ENCODE results near the gene TMEM253. TPM values are rescaled to one million over a fixed set of nuclear protein-coding genes. Genes with fewer than 3 reads are reported as not detected.

Gene TMEM253
- total and polyA plus RNA-seq, 4 donors = 0.14 to 0.25 (median 0.19) TPM; not detected in 1

DNA sequence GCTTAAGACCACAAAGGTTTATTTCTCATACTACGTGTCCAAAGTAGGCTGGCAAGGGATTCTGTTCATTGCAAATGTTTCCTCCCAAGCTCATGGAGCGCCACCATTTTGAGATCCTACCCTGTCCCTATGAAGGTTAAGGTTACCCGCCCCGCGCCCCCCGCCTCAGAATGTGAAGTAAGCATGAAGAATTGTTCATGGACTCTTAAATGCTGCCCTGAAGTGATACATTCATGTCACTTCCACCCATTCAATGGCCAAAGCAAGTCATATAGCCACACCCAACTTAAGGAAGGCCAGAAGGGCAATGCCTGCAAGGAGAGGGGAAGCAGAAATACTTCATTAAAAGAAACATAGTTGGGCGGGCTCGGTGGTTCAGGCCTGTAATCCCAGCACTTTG, 4.2 kb downstream of the TMEM253 start:
- TF ChIP-seq YY1 (IDR thresholded peaks at IDR 0.05) (no peak), SP1 (IDR thresholded peaks at IDR 0.05) (no peak), FOXA1 (IDR thresholded peaks at IDR 0.05) (no peak), RXRA (IDR thresholded peaks at IDR 0.05) (no peak), HNF4G (IDR thresholded peaks at IDR 0.05) (no peak), FOXA2 (IDR thresholded peaks at IDR 0.05) (no peak)
- TF ChIP-seq, protein P1, sequence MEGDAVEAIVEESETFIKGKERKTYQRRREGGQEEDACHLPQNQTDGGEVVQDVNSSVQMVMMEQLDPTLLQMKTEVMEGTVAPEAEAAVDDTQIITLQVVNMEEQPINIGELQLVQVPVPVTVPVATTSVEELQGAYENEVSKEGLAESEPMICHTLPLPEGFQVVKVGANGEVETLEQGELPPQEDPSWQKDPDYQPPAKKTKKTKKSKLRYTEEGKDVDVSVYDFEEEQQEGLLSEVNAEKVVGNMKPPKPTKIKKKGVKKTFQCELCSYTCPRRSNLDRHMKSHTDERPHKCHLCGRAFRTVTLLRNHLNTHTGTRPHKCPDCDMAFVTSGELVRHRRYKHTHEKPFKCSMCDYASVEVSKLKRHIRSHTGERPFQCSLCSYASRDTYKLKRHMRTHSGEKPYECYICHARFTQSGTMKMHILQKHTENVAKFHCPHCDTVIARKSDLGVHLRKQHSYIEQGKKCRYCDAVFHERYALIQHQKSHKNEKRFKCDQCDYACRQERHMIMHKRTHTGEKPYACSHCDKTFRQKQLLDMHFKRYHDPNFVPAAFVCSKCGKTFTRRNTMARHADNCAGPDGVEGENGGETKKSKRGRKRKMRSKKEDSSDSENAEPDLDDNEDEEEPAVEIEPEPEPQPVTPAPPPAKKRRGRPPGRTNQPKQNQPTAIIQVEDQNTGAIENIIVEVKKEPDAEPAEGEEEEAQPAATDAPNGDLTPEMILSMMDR (IDR thresholded peaks at IDR 0.05; ENCODE audit: low read depth, low read length, missing input control) = no peak
- TF ChIP-seq, protein P2, sequence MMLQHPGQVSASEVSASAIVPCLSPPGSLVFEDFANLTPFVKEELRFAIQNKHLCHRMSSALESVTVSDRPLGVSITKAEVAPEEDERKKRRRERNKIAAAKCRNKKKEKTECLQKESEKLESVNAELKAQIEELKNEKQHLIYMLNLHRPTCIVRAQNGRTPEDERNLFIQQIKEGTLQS (IDR thresholded peaks at IDR 0.05) = no peak
- TF ChIP-seq, protein P3, sequence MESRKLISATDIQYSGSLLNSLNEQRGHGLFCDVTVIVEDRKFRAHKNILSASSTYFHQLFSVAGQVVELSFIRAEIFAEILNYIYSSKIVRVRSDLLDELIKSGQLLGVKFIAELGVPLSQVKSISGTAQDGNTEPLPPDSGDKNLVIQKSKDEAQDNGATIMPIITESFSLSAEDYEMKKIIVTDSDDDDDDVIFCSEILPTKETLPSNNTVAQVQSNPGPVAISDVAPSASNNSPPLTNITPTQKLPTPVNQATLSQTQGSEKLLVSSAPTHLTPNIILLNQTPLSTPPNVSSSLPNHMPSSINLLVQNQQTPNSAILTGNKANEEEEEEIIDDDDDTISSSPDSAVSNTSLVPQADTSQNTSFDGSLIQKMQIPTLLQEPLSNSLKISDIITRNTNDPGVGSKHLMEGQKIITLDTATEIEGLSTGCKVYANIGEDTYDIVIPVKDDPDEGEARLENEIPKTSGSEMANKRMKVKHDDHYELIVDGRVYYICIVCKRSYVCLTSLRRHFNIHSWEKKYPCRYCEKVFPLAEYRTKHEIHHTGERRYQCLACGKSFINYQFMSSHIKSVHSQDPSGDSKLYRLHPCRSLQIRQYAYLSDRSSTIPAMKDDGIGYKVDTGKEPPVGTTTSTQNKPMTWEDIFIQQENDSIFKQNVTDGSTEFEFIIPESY (IDR thresholded peaks at IDR 0.05) = no peak
- TF ChIP-seq, protein P4, sequence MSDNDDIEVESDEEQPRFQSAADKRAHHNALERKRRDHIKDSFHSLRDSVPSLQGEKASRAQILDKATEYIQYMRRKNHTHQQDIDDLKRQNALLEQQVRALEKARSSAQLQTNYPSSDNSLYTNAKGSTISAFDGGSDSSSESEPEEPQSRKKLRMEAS (IDR thresholded peaks at IDR 0.05) = no peak
- TF ChIP-seq, protein P5, sequence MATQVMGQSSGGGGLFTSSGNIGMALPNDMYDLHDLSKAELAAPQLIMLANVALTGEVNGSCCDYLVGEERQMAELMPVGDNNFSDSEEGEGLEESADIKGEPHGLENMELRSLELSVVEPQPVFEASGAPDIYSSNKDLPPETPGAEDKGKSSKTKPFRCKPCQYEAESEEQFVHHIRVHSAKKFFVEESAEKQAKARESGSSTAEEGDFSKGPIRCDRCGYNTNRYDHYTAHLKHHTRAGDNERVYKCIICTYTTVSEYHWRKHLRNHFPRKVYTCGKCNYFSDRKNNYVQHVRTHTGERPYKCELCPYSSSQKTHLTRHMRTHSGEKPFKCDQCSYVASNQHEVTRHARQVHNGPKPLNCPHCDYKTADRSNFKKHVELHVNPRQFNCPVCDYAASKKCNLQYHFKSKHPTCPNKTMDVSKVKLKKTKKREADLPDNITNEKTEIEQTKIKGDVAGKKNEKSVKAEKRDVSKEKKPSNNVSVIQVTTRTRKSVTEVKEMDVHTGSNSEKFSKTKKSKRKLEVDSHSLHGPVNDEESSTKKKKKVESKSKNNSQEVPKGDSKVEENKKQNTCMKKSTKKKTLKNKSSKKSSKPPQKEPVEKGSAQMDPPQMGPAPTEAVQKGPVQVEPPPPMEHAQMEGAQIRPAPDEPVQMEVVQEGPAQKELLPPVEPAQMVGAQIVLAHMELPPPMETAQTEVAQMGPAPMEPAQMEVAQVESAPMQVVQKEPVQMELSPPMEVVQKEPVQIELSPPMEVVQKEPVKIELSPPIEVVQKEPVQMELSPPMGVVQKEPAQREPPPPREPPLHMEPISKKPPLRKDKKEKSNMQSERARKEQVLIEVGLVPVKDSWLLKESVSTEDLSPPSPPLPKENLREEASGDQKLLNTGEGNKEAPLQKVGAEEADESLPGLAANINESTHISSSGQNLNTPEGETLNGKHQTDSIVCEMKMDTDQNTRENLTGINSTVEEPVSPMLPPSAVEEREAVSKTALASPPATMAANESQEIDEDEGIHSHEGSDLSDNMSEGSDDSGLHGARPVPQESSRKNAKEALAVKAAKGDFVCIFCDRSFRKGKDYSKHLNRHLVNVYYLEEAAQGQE (IDR thresholded peaks at IDR 0.05) = no peak
- Histone ChIP-seq H3K9me3 (ENCODE audit: control insufficient read depth in 4 of 4, low read length in 3 of 4) (no peaks in the 10 kb centered on the region), H3K36me3 (ENCODE audit: control insufficient read depth in 4 of 4, insufficient read depth in 3 of 4, low read depth in 1 of 4, low read length in 3 of 4) (no peaks in the 10 kb centered on the region), H3K9ac (ENCODE audit: low read depth in 1 of 2, low read length in 2 of 2) (peak overlapping the region; percentile 75 to 80), H3K27ac (ENCODE audit: low read depth in 1 of 2, low read length in 2 of 2) (peak overlapping the region; percentile 94 to 97), H3K27me3 (ENCODE audit: control insufficient read depth in 4 of 4, insufficient read depth in 4 of 4, low read length in 3 of 4) (no peaks in the 10 kb centered on the region), H3K4me1 (ENCODE audit: control insufficient read depth in 4 of 4, insufficient read depth in 4 of 4, low read length in 3 of 4) (peaks cover 7 to 48% (median 41%) of the 10 kb centered on the region in 4 donors), H3K4me3 (ENCODE audit: low read depth in 1 of 3, low read length in 3 of 3) (no peak overlapping the region)
- WGBS = 82% methylated on average over 8 of the region's 8 CpGs
- no peak for DNase-seq (ENCODE audit: low spot score)

DNA sequence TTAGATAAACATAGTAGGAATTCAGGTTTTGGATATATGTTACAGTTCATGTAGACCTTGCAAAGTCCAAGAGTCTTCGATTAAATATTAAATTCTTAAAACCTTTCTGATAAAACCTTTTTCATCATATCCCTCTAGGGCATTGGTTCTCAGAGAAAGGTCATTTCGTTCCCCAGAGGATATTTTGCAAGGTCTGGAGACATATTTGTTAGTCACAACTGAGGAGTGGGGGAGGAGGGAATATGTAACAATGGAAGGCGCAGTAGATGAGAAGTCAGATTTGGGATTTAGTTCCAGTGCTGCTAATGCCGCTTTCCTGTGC, 5.3 kb downstream of the TMEM253 start:
- peaks cover 7 to 48% (median 41%) of the 10 kb centered on the region in 4 donors for H3K4me1 ChIP-seq (ENCODE audit: control insufficient read depth in 4 of 4, insufficient read depth in 4 of 4, low read length in 3 of 4)
- no peak for TF ChIP-seq RAD21 (IDR thresholded peaks at IDR 0.05)
- TF ChIP-seq, protein P5 (IDR thresholded peaks at IDR 0.05) = peak; percentile 5
- H3K4me3 ChIP-seq (ENCODE audit: low read depth in 1 of 3, low read length in 3 of 3) = no peak overlapping the region
- H3K27me3 ChIP-seq (ENCODE audit: control insufficient read depth in 4 of 4, insufficient read depth in 4 of 4, low read length in 3 of 4) = no peaks in the 10 kb centered on the region
- peak overlapping the region; percentile 63 to 79 for H3K27ac ChIP-seq (ENCODE audit: low read depth in 1 of 2, low read length in 2 of 2)
- no peak for DNase-seq (ENCODE audit: low spot score)
- no peaks in the 10 kb centered on the region for H3K36me3 ChIP-seq (ENCODE audit: control insufficient read depth in 4 of 4, insufficient read depth in 3 of 4, low read depth in 1 of 4, low read length in 3 of 4)
- 63% methylated on average over 4 of the region's 4 CpGs for WGBS
- no peaks in the 10 kb centered on the region for H3K9me3 ChIP-seq (ENCODE audit: control insufficient read depth in 4 of 4, low read length in 3 of 4)
- no peak overlapping the region for H3K9ac ChIP-seq (ENCODE audit: low read depth in 1 of 2, low read length in 2 of 2)

Data from liver (tissue), 9 donors.